ENCODE results near the gene CUL9.
"Not testable (repeated sequence)": the region's sequence is repeated elsewhere in the genome, so short reads cannot be mapped to it uniquely, and the experiment has no call there.

Gene CUL9

DNA sequence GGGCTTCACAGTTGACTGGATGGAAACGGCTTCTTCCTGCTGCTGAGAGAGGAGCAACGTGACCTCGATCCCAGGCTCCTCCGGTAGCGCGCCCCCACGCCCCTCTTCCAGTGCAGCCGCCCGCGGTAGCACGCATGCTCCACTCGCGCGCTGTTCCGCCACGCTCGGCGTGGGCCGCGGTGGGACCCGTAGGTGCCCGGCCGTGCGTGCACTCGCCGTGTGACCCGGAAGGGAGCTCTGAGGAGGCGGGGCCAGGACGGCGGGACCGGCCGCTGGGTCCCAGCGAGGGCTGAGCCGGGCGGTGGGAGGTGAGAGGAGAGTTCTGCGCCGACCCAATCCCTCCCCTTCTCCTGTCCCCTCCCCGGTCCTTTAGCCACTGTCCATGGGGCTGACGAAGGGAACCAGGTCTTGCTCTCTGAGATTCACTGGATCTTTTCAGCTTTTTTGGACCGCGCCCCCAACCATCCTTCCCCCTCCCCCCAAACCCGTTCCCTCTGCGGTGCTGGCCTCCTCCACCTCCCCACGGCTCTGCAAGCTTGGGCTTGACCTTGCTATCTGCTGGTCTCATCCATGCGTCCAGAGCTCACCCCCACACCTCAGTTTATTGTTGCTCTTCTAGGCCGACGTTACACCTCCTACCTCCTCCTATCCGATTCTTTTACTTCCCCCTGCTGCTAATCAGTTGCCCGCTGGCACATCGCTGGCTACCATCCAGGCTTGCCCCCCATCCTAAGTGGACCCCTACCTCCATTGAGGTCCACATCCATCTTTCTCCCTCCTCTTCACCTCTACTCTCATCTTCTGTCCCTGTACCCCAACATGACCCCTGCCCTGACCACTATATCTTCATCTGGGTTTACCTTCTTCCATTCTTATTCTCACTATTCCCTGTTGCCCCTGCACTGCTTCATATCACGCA lies at the start of gene CUL9:
Gene CUL9, plus strand, starts transcription at position 255 of the 919 bp plus-strand sequence. CDS start 2,115 bp downstream, outside the sequence.
- DNase-seq, result peak; percentile 79

GRCh38 chr6:43138267-43138666 lies 43.7 kb upstream of the CUL9 start:
- no peak for DNase-seq

- DNase-seq, result not testable (repeated sequence)
These were observed 42.0 kb upstream of the CUL9 start for GRCh38 chr6:43139973-43140372.

DNA sequence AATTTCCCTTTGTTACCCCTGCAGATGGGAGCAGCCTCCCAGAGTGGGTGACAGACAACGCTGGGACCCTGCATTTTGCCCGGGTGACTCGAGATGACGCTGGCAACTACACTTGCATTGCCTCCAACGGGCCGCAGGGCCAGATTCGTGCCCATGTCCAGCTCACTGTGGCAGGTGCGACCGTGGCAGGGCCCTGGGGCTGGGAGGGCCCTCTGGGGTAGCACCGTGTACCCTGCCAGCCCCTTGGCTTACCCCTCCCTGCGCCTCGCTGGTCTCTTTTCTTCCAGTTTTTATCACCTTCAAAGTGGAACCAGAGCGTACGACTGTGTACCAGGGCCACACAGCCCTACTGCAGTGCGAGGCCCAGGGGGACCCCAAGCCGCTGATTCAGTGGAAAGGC lies 40.4 kb upstream of the CUL9 start:
- DNase-seq, result no peak

DNA sequence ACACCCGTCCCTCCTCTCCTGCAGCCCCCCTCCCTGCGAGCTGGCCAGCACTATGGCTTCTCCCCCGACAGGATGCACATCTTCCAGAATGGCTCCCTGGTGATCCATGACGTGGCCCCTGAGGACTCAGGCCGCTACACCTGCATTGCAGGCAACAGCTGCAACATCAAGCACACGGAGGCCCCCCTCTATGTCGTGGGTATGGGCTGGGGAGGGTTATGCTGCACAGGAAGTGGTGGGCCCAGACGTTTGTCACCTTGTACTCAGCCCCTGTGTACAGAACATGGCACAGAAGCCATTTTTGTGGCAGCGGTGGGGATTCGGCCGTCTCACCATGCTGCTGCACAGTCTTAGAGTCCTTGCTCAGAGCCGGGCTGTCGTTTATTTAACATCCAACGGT lies 39.9 kb upstream of the CUL9 start:
- no peak for DNase-seq

DNA sequence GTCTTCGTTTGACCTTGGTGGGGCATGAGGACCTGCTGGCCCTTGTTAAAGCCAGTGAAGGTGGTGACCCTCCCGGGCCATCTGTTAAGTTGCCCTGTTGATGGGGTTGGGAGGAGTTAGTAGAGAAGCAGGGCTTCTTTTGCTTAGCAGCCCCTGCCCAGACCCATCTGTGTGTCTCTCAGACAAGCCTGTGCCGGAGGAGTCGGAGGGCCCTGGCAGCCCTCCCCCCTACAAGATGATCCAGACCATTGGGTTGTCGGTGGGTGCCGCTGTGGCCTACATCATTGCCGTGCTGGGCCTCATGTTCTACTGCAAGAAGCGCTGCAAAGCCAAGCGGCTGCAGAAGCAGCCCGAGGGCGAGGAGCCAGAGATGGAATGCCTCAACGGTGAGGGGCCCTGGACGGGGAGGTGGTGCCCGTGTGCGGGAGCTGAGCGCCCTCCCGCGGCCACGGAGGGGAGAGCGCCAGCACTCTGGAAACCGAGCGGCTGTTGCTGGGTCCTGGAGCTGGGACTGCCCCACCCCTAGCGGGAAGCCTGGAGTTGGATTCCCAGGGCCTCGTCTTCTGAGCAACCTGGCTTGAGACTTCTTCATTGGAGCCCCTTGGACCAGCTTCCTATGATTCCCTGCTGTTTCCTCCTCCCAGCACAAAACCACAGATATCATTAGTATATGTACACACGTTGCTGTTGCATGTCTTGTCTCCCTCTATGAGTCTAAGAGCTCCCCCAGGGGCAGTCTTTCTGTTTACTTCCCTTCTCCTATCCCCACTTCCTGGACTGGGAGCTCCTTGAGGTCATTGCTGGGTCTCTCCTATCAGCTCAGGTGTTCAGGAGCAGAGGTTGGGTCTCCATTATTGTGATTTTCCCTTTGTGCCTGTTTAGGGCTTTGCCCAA lies 38.5 kb upstream of the CUL9 start:
- DNase-seq, result peak; percentile 81

- DNase-seq, result no peak
These were observed 37.1 kb upstream of the CUL9 start for GRCh38 chr6:43144879-43145278.

- no peak for DNase-seq
These were observed 35.7 kb upstream of the CUL9 start for GRCh38 chr6:43146261-43146660.

GRCh38 chr6:43146709-43147688 lies 35.0 kb upstream of the CUL9 start:
- DNase-seq, result no peak

- no peak for DNase-seq
These were observed 34.1 kb upstream of the CUL9 start for GRCh38 chr6:43147691-43148477.

DNA sequence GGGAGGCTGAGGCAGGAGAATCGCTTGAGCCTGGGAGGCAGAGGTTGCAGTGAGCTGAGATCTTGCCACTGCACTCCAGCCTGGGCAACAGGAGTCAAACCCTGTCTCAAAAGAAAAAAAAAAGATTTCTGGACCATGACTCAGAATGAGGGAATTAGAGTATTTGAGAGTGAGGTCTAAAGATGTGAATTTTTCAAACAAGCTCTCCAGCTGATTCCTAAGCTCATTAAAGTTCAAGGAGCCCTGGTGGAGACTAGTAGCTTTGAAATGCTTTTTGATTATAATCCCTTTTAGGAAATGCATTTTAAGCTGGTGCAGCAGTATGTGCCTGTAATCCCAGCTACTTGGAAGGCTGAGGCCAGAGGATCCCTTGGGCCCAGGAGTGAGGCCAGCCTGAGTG lies 32.7 kb upstream of the CUL9 start:
- DNase-seq, result no peak

GRCh38 chr6:43150051-43150751 lies 31.8 kb upstream of the CUL9 start:
- no peak for DNase-seq

DNA sequence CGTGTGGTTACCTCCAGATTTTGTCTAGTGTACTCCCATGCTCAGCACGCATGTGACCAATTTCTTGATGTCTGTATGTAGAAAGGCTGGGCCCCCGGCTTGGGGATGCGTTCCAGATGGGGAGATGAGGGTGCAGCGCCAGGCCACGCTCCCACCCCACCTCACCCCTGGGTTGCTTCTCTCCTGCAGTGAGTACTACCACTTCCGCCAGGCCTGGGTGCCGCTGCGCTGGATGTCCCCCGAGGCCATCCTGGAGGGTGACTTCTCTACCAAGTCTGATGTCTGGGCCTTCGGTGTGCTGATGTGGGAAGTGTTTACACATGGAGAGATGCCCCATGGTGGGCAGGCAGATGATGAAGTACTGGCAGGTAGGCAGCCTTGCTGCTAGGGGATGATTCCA lies 22.4 kb upstream of the CUL9 start:
- DNase-seq, result no peak

GRCh38 chr6:43163899-43164298 lies 18.1 kb upstream of the CUL9 start:
- no peak for DNase-seq

DNA sequence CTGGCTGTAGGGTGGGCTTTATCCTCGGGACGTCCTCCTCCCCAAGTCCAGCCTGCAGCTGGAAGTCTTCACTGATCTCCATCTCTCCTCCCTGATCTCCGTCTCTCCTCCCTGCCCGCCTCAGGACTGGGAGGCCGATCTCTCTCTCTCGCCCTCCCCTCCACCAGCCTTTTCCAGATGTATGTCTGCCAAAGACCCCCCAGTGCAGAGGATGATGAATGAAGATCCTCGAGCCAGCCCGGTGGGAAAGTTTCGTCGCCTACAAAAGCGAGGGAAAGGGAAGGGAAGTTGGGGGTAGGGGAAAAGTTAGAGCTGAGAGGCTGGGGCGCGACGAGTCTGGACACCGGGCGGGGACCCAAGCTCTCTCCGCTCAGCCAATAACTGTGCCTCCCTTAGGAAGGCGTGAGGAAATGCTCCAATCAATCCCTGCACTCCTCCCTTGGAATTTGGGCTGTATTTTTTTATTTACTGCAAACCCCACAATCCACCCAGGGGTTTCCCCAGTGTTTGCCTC lies 11.5 kb upstream of the CUL9 start:
- peak; percentile 26 for DNase-seq

DNA sequence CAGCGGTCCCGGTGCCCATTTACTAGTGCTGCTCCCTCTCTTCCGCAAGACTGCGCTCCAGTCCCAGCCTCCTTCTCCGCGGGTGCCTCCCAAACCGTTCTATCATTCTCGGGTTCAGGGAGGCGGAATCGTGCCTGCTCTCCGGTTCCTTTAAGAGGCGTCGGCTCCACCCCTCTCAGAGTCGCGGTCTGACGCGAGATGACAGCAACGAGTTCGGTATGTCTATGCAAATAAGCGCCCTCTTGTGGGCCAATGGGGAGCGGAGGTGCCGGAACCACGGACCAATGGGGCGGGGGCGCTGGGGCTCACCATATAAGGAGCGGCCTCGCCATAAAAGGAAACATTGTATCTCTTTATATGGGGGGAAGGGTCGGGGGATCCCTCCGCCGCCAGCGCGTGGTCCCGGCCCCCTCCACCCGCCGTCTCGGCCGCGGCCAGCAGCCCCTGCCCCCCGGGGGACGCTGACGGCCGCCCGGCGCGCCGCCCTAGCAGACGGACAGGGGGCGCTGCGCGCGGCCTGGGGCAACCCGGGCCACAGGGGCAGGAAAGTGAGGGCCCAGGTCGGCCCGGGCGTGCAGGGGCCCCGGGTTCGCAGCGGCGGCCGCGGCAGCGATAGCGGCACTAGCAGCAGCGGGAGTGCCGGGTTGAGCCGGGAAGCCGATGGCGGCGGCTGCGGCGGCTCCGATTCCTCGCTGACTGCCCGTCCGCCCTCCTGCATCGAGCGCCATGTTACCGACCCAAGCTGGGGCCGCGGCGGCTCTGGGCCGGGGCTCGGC lies 10.9 kb upstream of the CUL9 start, which contains the start of gene SRF:
Gene SRF, plus strand, starts transcription at position 339 of the 776 bp plus-strand sequence. Its CDS starts 388 bp downstream, at position 727.
- DNase-seq, result peak; percentile 98

- no peak for DNase-seq
These were observed 10.3 kb upstream of the CUL9 start for GRCh38 chr6:43171707-43172103.

- DNase-seq, result peak; percentile 58
These were observed 9.6 kb upstream of the CUL9 start for GRCh38 chr6:43172104-43173007.

Measured in activated T-cell treated with anti-CD3 and anti-CD28 coated beads, Interleukin-2, amount 50 U/mL, for 1 hour (primary cell).